Stomach smooth muscle (tissue), 2 donors: ENCODE results near the gene SERINC2.

Source experiments
- H3K27ac ChIP-seq: one replicate; pipeline ENCODE4 v1.7.0; 2013; ENCODE audit warnings: mild to moderate bottlenecking, low read length, inconsistent platforms
- H3K27me3 ChIP-seq, 2 donors: one replicate each; pipeline ENCODE4 v1.7.0; 2013; ENCODE audit warnings: low read length in 2 of 2; ENCODE audit not compliant: insufficient read depth in 2 of 2, control insufficient read depth in 1 of 2
- H3K36me3 ChIP-seq, 2 donors: one replicate each; pipeline ENCODE4 v1.7.0; 2013; ENCODE audit warnings: low read length in 2 of 2; ENCODE audit not compliant: control insufficient read depth in 2 of 2, insufficient read depth in 2 of 2
- H3K4me1 ChIP-seq: one replicate; pipeline ENCODE4 v1.7.0; 2013; ENCODE audit warnings: low read length; ENCODE audit not compliant: control insufficient read depth, insufficient read depth
- H3K4me3 ChIP-seq, 2 donors: one replicate each; pipeline ENCODE4 v1.7.0; 2013; ENCODE audit warnings: low read length in 2 of 2
- H3K9ac ChIP-seq, 2 donors: one replicate each; pipeline ENCODE4 v1.7.0; 2013; ENCODE audit warnings: low read length in 2 of 2, mild to moderate bottlenecking in 1 of 2
- H3K9me3 ChIP-seq, 2 donors: one replicate each; pipeline ENCODE4 v1.7.0; 2013; ENCODE audit warnings: low read length in 2 of 2; ENCODE audit not compliant: control insufficient read depth in 2 of 2
- donor health status: healthy.
- donor health status: Pancreatic carcinoma.

The SERINC2 gene

GRCh38 chr1:31415658-31416057, 2.6 kb downstream of the SERINC2 start:
- H3K27ac ChIP-seq, result no peak overlapping the region
- no peaks in the 10 kb centered on the region for H3K36me3 ChIP-seq
- no peaks in the 10 kb centered on the region for H3K9me3 ChIP-seq
- no peak overlapping the region for H3K4me3 ChIP-seq
- H3K9ac ChIP-seq, result no peak overlapping the region
- peaks cover 35% of the 10 kb centered on the region in 2 donors for H3K27me3 ChIP-seq
- peaks cover 14% of the 10 kb centered on the region for H3K4me1 ChIP-seq

GRCh38 chr1:31416101-31416736, 3.2 kb downstream of the SERINC2 start:
- no peaks in the 10 kb centered on the region for H3K9me3 ChIP-seq
- H3K4me3 ChIP-seq, result no peak overlapping the region
- no peak overlapping the region for H3K9ac ChIP-seq
- peaks cover 29% of the 10 kb centered on the region in 2 donors for H3K27me3 ChIP-seq
- H3K4me1 ChIP-seq, result peaks cover 14% of the 10 kb centered on the region
- H3K36me3 ChIP-seq, result no peaks in the 10 kb centered on the region
- no peak overlapping the region for H3K27ac ChIP-seq

GRCh38 chr1:31417148-31417547, 4.1 kb downstream of the SERINC2 start:
- no peak overlapping the region for H3K9ac ChIP-seq

GRCh38 chr1:31418626-31419323, 5.8 kb downstream of the SERINC2 start:
- Histone ChIP-seq H3K4me3 (no peak overlapping the region), H3K4me1 (peaks cover 3% of the 10 kb centered on the region), H3K27ac (no peak overlapping the region)

More at GRCh38 chr1:31417148-31417547, 4.1 kb downstream of the SERINC2 start:
- Histone ChIP-seq H3K4me3 (no peak overlapping the region), H3K9me3 (no peaks in the 10 kb centered on the region), H3K27ac (no peak overlapping the region), H3K4me1 (peaks cover 14% of the 10 kb centered on the region), H3K27me3 (peaks cover 20 to 21% of the 10 kb centered on the region in 2 donors), H3K36me3 (no peaks in the 10 kb centered on the region)

GRCh38 chr1:31420716-31421115, 7.7 kb downstream of the SERINC2 start:
- Histone ChIP-seq H3K27ac (no peak overlapping the region), H3K4me1 (no peaks in the 10 kb centered on the region), H3K27me3 (peaks cover 0 to 2% of the 10 kb centered on the region in 2 donors), H3K4me3 (no peak overlapping the region), H3K9ac (no peak overlapping the region), H3K36me3 (no peaks in the 10 kb centered on the region), H3K9me3 (no peaks in the 10 kb centered on the region)

More at GRCh38 chr1:31418626-31419323, 5.8 kb downstream of the SERINC2 start:
- Histone ChIP-seq H3K9me3 (no peaks in the 10 kb centered on the region), H3K36me3 (no peaks in the 10 kb centered on the region), H3K9ac (no peak overlapping the region), H3K27me3 (peaks cover 6 to 12% of the 10 kb centered on the region in 2 donors)

- Histone ChIP-seq H3K36me3 (no peaks in the 10 kb centered on the region), H3K4me3 (no peak overlapping the region), H3K4me1 (no peaks in the 10 kb centered on the region), H3K27ac (no peak overlapping the region), H3K27me3 (peaks cover 0 to 2% of the 10 kb centered on the region in 2 donors), H3K9me3 (no peaks in the 10 kb centered on the region), H3K9ac (no peak overlapping the region)
Measured at GRCh38 chr1:31421371-31422040, 8.5 kb downstream of the SERINC2 start.

- Histone ChIP-seq H3K4me1 (no peaks in the 10 kb centered on the region), H3K4me3 (no peak overlapping the region), H3K36me3 (no peaks in the 10 kb centered on the region), H3K9ac (no peak overlapping the region), H3K27me3 (peaks cover 0 to 4% of the 10 kb centered on the region in 2 donors), H3K9me3 (no peaks in the 10 kb centered on the region), H3K27ac (no peak overlapping the region)
Measured at GRCh38 chr1:31422505-31423319, 9.7 kb downstream of the SERINC2 start.

GRCh38 chr1:31423418-31423947, 10.5 kb downstream of the SERINC2 start:
- H3K4me1 ChIP-seq, result no peaks in the 10 kb centered on the region
- no peak overlapping the region for H3K9ac ChIP-seq
- peaks cover 0 to 4% of the 10 kb centered on the region in 2 donors for H3K27me3 ChIP-seq
- H3K9me3 ChIP-seq, result no peaks in the 10 kb centered on the region
- H3K4me3 ChIP-seq, result no peak overlapping the region
- no peak overlapping the region for H3K27ac ChIP-seq
- H3K36me3 ChIP-seq, result no peaks in the 10 kb centered on the region

- Histone ChIP-seq H3K36me3 (no peaks in the 10 kb centered on the region), H3K9me3 (no peaks in the 10 kb centered on the region), H3K9ac (no peak overlapping the region), H3K27me3 (peaks cover 0 to 5% of the 10 kb centered on the region in 2 donors), H3K4me1 (no peaks in the 10 kb centered on the region), H3K4me3 (no peak overlapping the region), H3K27ac (no peak overlapping the region)
Measured at GRCh38 chr1:31424568-31424967, 11.6 kb downstream of the SERINC2 start.
